AG09309 (cell line): ENCODE measurements around the gene KLHL17.

Experiments used
- DNase-seq: peaks from one replicate; pipeline ENCODE4 v3.0.0-alpha.2; 2010; ENCODE audit warnings: low read depth
- H3K4me3 ChIP-seq: 2 replicates; pipeline ENCODE4 v1.5.1; 2011; ENCODE audit warnings: mild to moderate bottlenecking, low read depth, low read length, moderate library complexity; ENCODE audit not compliant: control insufficient read depth
- CTCF ChIP-seq: IDR thresholded peaks from 2 replicates; pipeline ENCODE4 v1.5.1; 2011; ENCODE audit warnings: mild to moderate bottlenecking, low read depth, low read length, inconsistent platforms; ENCODE audit not compliant: insufficient read depth, control insufficient read depth; ENCODE audit errors: missing control alignments

Gene KLHL17

GRCh38 chr1:978835-979743, 18.7 kb downstream of the KLHL17 start:
- TF ChIP-seq CTCF = no peak
- H3K4me3 ChIP-seq = no peak overlapping the region
- no peak for DNase-seq

GRCh38 chr1:979744-980072, 19.3 kb downstream of the KLHL17 start:
- H3K4me3 ChIP-seq = no peak overlapping the region
- no peak for TF ChIP-seq CTCF
- DNase-seq = no peak

GRCh38 chr1:980137-980571, 19.8 kb downstream of the KLHL17 start:
- H3K4me3 ChIP-seq = no peak overlapping the region
- no peak for TF ChIP-seq CTCF
- no peak for DNase-seq

GRCh38 chr1:980602-981395, 20.4 kb downstream of the KLHL17 start:
- TF ChIP-seq CTCF = no peak
- no peak for DNase-seq
- no peak overlapping the region for H3K4me3 ChIP-seq

DNA sequence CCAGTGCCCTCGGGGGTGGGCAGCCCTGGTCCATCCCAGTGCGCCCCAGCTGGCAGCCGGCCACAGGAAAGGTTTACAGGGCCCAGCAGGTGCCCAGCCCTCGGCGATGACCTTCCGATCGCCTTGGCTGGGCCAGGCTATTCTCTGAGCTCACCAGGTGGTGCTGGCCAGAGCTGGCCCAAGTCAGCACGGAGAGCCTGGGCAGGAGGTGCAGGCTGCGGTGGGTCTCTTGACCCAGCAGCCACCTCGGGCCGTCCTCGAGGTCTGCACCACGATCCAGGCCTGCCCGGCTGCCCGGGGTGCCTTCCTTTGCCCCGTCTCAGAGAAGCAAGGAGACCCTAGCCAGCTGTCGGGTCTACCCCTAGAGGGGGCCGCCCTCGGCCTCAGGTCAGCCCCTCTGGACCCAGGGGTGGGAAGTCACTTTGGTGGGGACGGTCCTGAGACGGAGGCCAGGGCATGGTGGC, 21.1 kb downstream of the KLHL17 start:
- no peak overlapping the region for H3K4me3 ChIP-seq
- DNase-seq = no peak
- TF ChIP-seq CTCF = no peak

GRCh38 chr1:981955-982558, 21.7 kb downstream of the KLHL17 start, which contains the start of gene PERM1:
Gene PERM1 (minus strand): TSS chr1:982093. CDS start chr1:981029, 1,064 bp downstream.
- DNase-seq = no peak
- TF ChIP-seq CTCF = no peak

More at GRCh38 chr1:981955-982558, 21.7 kb downstream of the KLHL17 start, which contains the start of gene PERM1:
- no peak within 1 kb of the TSS for H3K4me3 ChIP-seq
